GM12875 (cell line): ENCODE results near the gene ATP2B3.

Experiments
- H3K4me3 ChIP-seq: one replicate; pipeline ENCODE4 v1.5.1; 2011; ENCODE audit warnings: low read depth, low read length, control low read depth
- TF ChIP-seq, protein P1 (sequence below): IDR thresholded peaks from 2 replicates; pipeline ENCODE4 v1.5.1; 2011; ENCODE audit warnings: low read depth, mild to moderate bottlenecking, control low read depth, inconsistent platforms, low read length, moderate library complexity, borderline replicate concordance; ENCODE audit not compliant: insufficient read depth

Gene ATP2B3

DNA sequence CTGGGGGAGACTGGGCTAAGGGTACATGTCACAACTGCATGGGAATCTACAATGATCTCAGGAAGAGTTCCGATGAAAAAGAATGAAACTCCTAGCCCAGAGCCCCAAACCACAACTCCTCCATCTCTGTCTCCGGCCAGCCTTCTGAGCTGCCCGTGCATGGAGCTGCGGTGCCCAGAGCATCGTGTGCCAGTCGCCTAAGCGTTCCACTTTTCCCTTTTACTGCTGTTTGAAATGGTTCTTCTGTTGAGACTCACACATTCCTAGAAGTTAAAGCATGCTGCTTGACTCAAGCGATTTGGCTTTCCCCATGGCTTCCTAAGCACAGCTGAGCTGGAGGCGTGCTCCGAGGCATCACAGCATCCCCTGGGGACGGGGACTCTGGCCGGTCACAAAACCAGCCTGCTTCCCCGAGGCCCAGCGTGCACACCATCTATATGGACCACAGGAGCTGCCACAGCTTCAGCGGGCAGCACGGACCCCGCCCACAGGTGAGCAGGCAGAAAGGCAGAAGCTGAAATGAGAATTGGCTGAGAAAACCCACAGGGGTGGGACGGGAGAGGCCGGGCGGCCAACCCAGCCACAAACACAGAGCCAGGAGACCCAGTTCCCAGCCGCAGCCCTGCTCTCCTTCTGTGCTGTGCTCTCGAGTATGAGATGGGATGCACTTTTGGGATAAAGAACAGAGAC lies 76.5 kb downstream of the ATP2B3 start:
- TF ChIP-seq, protein P1, sequence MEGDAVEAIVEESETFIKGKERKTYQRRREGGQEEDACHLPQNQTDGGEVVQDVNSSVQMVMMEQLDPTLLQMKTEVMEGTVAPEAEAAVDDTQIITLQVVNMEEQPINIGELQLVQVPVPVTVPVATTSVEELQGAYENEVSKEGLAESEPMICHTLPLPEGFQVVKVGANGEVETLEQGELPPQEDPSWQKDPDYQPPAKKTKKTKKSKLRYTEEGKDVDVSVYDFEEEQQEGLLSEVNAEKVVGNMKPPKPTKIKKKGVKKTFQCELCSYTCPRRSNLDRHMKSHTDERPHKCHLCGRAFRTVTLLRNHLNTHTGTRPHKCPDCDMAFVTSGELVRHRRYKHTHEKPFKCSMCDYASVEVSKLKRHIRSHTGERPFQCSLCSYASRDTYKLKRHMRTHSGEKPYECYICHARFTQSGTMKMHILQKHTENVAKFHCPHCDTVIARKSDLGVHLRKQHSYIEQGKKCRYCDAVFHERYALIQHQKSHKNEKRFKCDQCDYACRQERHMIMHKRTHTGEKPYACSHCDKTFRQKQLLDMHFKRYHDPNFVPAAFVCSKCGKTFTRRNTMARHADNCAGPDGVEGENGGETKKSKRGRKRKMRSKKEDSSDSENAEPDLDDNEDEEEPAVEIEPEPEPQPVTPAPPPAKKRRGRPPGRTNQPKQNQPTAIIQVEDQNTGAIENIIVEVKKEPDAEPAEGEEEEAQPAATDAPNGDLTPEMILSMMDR = no peak
- H3K4me3 ChIP-seq = no peak overlapping the region

DNA sequence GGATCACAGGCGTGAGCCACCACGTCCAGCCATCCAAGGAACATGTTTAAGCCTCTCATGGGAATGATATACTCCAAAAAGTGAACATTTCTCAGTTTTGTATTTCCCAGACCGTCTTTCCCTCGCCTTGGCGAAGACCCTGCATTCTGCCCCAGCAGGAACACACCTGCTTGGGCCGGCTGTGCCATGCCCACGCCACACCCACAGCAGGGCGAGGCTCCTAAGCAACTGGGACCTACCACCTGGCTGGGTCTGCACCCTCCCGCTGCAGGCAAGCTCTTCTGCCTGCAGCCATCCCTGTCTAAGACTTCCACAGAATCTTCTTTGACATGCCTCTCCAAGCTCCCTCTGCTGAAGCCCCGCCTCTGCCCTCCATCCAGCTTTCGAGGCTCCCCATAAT lies 77.9 kb downstream of the ATP2B3 start:
- TF ChIP-seq, protein P1 = no peak
- no peak overlapping the region for H3K4me3 ChIP-seq

DNA sequence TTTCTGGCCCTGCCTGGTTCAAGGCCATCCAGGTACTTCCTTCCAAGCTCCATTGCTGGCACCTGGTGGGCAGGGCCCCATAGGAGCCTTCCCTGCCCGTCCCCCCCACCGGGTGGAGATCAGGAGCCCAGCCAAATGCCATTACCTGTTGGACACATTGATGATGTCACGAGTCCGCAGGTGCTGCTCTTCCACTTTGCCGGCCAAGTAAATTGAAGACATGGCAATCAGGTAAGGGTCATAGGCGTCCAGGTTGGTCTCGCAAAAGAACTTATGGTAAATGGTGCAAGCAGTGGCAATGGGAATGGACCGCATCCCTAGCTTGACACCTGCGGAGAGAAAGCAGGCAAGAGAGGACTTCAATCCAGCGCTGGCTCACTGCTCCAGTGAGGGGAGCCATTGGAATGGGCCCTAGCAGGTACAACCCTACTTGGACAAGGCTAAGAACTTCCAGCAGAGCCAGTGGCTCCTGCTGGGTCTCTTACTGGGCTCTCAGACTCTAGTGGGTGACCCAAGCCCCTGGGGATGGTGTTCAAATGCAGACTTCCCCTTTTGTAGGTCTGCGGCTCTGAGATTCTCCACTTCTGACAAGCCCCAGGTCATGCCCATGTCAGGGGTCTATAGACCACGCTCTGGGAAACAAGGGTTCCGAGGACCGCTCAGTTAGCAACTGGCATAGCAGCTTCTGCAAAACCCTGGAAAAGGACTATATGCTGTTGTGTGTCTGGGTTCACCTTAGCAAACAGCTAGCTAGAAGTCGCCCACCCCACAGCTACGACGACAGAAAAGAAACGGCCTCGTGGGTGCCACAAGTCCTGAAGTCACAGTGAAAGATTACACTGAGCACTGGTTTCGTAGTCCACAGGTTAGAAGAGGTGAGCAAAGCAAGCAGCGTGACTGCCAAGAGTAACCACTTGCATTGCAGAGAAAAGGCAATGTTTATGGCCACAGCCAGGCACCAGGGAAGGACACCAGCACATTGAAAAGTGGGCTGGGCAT lies 78.7 kb downstream of the ATP2B3 start:
- TF ChIP-seq, protein P1 = no peak

GRCh38 chrX:153596981-153597750 lies 79.7 kb downstream of the ATP2B3 start:
- TF ChIP-seq, protein P1 = no peak
- no peak overlapping the region for H3K4me3 ChIP-seq

More for the DNA sequence above, 78.7 kb downstream of the ATP2B3 start:
- no peak overlapping the region for H3K4me3 ChIP-seq

DNA sequence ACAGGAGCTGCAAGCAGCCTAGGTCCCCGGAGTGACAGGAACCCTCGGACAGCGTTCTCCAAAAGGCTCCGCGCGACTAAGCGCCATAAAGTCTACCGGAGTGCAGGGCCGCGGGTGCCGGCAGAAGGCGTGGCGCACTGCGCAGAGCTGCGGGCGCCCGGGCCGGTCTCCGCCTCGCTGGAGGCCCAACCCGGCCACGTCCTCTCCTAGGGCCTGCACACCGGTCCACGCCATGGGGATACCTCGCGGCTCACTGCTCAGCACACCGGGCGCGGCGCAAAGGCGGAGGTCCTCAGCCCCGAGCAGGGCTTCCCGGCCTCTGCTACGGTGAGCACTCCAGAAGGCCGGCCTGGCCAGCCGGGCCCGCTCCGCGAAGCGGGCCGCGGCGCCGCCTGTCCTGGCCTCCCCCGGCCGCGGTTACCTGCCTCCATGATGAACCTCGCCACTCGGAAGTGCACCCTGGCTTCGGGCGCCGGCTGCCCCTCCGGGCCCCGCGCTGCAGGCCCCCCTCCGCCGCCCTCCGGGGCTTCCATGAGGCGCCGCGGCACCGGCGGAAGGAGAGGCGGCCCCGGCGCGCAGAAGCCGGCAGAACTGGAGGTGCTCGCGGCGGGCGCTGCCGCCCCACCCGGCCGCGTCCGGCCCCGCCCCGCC lies 81.2 kb downstream of the ATP2B3 start, which contains the start of gene CCNQ:
TSS of gene CCNQ (minus strand) at position 599 of the 651 bp plus-strand sequence. CDS start at position 533, 66 bp downstream.
- H3K4me3 ChIP-seq = peak within 1 kb of the TSS; percentile 81
- TF ChIP-seq, protein P1 = no peak
